ENCODE results near the gene SLC6A2.

DNA sequence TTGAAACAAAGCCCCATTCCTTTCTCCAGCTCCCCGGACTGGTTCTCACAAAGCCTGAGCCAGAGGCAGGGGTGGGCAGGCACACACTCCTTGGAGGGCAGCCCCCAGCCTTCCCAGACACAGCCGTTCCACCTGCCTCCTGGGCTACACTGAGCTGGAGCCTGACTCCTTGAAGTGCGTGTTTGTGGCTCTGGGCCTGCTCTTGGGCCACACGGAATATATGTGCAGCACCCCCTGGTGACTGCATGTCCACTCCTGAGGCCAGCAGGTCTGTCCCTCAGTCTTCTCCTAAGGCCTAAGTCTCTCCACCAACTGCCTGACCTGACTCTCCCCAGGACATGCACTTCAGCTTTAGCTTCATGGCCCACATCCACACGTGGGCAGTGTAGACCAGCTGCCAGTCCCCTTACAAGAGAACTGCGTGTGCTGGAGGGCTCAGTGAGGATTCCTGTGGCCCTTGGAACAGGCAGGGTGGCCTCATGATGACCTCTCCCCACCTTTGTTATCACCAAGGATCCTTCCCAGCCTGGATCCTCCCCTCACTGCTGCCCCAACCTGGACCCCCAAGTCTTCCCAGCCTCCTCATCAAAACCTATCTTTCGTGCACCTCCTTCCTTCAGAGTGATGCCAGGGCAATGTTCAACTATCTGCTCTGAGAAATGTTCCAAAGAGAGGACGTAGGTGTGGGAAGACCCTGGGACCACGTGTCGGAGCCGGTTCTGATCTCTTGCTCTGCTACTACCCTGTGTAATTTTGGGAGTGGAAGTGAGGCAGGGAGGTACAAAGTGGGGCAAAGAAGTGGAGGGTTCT, 12.4 kb upstream of the SLC6A2 start:
- TF ChIP-seq, protein P1, sequence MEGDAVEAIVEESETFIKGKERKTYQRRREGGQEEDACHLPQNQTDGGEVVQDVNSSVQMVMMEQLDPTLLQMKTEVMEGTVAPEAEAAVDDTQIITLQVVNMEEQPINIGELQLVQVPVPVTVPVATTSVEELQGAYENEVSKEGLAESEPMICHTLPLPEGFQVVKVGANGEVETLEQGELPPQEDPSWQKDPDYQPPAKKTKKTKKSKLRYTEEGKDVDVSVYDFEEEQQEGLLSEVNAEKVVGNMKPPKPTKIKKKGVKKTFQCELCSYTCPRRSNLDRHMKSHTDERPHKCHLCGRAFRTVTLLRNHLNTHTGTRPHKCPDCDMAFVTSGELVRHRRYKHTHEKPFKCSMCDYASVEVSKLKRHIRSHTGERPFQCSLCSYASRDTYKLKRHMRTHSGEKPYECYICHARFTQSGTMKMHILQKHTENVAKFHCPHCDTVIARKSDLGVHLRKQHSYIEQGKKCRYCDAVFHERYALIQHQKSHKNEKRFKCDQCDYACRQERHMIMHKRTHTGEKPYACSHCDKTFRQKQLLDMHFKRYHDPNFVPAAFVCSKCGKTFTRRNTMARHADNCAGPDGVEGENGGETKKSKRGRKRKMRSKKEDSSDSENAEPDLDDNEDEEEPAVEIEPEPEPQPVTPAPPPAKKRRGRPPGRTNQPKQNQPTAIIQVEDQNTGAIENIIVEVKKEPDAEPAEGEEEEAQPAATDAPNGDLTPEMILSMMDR (IDR thresholded peaks at IDR 0.05), result no peak
- TF ChIP-seq POLR2AphosphoS5 (IDR thresholded peaks at IDR 0.05), result no peak
- TF ChIP-seq POLR2A (IDR thresholded peaks at IDR 0.05), result no peak
